ENCODE results near the gene ANKS1B. TPM values are rescaled to one million over a fixed set of nuclear protein-coding genes. Genes with fewer than 3 reads are reported as not detected.

The ANKS1B gene
- total RNA-seq, 1 experiment from 2014 or later, result 5.8 TPM

DNA sequence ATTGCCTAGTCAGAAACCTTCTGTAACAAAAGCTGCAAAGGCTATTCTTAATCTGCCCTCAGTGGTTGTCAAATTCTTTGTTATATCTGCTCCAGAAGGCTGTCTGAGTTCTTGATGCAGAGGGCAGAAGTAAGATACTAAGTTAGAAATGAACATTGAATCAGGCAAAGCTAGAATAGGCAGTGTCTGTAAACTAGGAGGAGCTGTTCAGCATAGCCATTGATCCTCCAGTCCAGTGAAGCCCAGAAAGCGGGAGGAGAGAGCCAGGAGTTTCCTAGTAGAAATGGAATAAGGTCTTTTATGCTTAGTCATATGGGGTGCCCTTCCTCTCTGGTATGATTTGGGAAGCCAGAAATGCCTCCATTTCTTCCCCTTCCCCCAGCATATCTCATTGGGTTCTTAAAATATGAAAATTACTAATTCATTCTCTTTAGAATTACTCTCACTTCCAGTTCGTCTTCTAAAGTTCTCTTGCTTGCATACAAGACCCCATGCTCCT, 1263.5 kb downstream of the ANKS1B start:
- ATAC-seq (peak; percentile 33; the same call in 1 of the 2 replicates), DNase-seq (ENCODE audit: low spot score) (no peak)
- no peak overlapping the region for H3K4me3 Mint-ChIP-seq
- TF ChIP-seq ATF2 (CRISPR knock-in tag; IDR thresholded peaks at IDR 0.05; ENCODE audit: borderline replicate concordance, low read depth) (no peak), ZBTB21 (CRISPR knock-in tag; IDR thresholded peaks at IDR 0.05; ENCODE audit: borderline replicate concordance) (no peak), NFATC4 (CRISPR knock-in tag; IDR thresholded peaks at IDR 0.05) (no peak), JUN (CRISPR knock-in tag; IDR thresholded peaks at IDR 0.05) (no peak), CREM (CRISPR knock-in tag; IDR thresholded peaks at IDR 0.05) (no peak), FOXK1 (CRISPR knock-in tag; IDR thresholded peaks at IDR 0.05) (no peak), ZNF396 (CRISPR knock-in tag; IDR thresholded peaks at IDR 0.05; ENCODE audit: borderline replicate concordance) (no peak), MLX (CRISPR knock-in tag; IDR thresholded peaks at IDR 0.05) (no peak), RORB (CRISPR knock-in tag; IDR thresholded peaks at IDR 0.05) (no peak), ETV6 (CRISPR knock-in tag; IDR thresholded peaks at IDR 0.05) (no peak), OVOL2 (CRISPR knock-in tag; IDR thresholded peaks at IDR 0.05; ENCODE audit: borderline replicate concordance) (no peak)
- TF ChIP-seq, protein P1, sequence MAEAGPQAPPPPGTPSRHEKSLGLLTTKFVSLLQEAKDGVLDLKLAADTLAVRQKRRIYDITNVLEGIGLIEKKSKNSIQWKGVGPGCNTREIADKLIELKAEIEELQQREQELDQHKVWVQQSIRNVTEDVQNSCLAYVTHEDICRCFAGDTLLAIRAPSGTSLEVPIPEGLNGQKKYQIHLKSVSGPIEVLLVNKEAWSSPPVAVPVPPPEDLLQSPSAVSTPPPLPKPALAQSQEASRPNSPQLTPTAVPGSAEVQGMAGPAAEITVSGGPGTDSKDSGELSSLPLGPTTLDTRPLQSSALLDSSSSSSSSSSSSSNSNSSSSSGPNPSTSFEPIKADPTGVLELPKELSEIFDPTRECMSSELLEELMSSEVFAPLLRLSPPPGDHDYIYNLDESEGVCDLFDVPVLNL (CRISPR knock-in tag; IDR thresholded peaks at IDR 0.05; ENCODE audit: borderline replicate concordance, low read depth), result no peak
- TF ChIP-seq, protein P2, sequence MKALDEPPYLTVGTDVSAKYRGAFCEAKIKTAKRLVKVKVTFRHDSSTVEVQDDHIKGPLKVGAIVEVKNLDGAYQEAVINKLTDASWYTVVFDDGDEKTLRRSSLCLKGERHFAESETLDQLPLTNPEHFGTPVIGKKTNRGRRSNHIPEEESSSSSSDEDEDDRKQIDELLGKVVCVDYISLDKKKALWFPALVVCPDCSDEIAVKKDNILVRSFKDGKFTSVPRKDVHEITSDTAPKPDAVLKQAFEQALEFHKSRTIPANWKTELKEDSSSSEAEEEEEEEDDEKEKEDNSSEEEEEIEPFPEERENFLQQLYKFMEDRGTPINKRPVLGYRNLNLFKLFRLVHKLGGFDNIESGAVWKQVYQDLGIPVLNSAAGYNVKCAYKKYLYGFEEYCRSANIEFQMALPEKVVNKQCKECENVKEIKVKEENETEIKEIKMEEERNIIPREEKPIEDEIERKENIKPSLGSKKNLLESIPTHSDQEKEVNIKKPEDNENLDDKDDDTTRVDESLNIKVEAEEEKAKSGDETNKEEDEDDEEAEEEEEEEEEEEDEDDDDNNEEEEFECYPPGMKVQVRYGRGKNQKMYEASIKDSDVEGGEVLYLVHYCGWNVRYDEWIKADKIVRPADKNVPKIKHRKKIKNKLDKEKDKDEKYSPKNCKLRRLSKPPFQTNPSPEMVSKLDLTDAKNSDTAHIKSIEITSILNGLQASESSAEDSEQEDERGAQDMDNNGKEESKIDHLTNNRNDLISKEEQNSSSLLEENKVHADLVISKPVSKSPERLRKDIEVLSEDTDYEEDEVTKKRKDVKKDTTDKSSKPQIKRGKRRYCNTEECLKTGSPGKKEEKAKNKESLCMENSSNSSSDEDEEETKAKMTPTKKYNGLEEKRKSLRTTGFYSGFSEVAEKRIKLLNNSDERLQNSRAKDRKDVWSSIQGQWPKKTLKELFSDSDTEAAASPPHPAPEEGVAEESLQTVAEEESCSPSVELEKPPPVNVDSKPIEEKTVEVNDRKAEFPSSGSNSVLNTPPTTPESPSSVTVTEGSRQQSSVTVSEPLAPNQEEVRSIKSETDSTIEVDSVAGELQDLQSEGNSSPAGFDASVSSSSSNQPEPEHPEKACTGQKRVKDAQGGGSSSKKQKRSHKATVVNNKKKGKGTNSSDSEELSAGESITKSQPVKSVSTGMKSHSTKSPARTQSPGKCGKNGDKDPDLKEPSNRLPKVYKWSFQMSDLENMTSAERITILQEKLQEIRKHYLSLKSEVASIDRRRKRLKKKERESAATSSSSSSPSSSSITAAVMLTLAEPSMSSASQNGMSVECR (CRISPR knock-in tag; IDR thresholded peaks at IDR 0.05; ENCODE audit: borderline replicate concordance), result no peak
- TF ChIP-seq, protein P3, sequence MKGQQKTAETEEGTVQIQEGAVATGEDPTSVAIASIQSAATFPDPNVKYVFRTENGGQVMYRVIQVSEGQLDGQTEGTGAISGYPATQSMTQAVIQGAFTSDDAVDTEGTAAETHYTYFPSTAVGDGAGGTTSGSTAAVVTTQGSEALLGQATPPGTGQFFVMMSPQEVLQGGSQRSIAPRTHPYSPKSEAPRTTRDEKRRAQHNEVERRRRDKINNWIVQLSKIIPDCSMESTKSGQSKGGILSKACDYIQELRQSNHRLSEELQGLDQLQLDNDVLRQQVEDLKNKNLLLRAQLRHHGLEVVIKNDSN (CRISPR knock-in tag; IDR thresholded peaks at IDR 0.05), result no peak
- TF ChIP-seq, protein P4, sequence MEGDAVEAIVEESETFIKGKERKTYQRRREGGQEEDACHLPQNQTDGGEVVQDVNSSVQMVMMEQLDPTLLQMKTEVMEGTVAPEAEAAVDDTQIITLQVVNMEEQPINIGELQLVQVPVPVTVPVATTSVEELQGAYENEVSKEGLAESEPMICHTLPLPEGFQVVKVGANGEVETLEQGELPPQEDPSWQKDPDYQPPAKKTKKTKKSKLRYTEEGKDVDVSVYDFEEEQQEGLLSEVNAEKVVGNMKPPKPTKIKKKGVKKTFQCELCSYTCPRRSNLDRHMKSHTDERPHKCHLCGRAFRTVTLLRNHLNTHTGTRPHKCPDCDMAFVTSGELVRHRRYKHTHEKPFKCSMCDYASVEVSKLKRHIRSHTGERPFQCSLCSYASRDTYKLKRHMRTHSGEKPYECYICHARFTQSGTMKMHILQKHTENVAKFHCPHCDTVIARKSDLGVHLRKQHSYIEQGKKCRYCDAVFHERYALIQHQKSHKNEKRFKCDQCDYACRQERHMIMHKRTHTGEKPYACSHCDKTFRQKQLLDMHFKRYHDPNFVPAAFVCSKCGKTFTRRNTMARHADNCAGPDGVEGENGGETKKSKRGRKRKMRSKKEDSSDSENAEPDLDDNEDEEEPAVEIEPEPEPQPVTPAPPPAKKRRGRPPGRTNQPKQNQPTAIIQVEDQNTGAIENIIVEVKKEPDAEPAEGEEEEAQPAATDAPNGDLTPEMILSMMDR (IDR thresholded peaks at IDR 0.05), result no peak
- H3K9me3 Mint-ChIP-seq, result no peaks in the 10 kb centered on the region
- ChIA-PET POLR2A (no interaction called here), CTCF (interaction anchor here (0.5 to 1.3 kb wide), 4 partner anchors 8 to 277 kb away, joined by 3 to 4 read pairs (median 4); no protein-coding TSS in a partner anchor)
- H3K36me3 Mint-ChIP-seq, result no peaks in the 10 kb centered on the region
- no peaks in the 10 kb centered on the region for H3K27me3 Mint-ChIP-seq (ENCODE audit: low read depth)
- peak overlapping the region; percentile 78; the same call in 1 of the 2 replicates for H3K27ac Mint-ChIP-seq
- H3K4me1 Mint-ChIP-seq, result no peaks in the 10 kb centered on the region
